Umbilical cord (tissue), 2 donors: ENCODE measurements around the gene TMEM50B. TPM values are rescaled to one million over a fixed set of nuclear protein-coding genes. Genes with fewer than 3 reads are reported as not detected.
"Not testable (repeated sequence)": the region's sequence is repeated elsewhere in the genome, so short reads cannot be mapped to it uniquely, and the experiment has no call there.

Source experiments
- DNase-seq: peaks from one replicate; pipeline ENCODE4 v3.0.0-alpha.2; 2015; ENCODE audit warnings: low spot score
- total RNA-seq: library from RNA; depleted of rRNA; stranded (reverse); fragments of >200 nt; gene quantifications from one replicate; pipeline ENCODE4 v1.2.3, GENCODE V29; 2014; ENCODE audit warnings: low replicate concordance; ENCODE audit not compliant: insufficient read depth

The TMEM50B gene
- 56.3 TPM for total RNA-seq

DNA sequence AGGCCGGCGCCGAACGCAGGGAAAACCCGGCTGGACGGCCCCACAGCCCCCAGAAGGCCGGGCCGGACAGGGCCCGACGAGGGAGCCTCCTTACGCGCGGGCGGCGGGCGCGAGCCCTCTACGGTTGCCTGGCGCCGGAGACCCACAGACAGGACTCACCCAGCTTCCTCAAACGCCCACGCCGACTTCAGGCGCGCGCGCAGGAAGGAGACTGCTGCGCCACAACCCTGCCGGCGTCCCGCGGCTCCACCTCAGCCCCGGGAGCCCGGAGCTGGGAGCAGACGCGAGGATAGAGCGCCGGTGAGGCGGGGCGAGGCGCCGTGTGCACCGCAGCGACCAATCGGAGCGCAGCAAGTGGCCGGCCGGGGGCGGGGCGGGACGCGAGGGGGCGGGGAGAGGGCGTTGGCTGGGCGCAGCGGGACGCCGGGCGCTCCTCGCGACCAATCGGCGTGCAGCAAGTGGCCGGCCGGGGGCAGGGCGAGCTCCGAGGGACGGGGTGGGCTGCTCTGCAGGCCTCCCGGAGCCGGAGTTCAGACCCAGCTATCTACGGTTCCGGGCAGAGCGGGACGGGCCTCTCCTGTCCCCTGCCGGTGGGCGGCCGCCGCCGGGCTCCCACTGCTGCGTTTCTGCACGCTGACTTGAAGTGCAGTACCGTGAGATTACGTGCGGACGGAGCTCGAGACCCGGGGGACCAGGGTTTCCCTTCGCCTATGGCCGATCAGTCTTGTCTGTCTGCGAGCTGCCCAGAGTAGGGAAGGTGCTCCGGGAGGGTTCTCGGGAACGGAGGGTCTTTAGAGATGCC lies at the start of gene TMEM50B:
TSS of gene TMEM50B (minus strand) at position 296 of the 802 bp plus-strand sequence. CDS start 11,089 bp downstream, outside the sequence.
- peak; percentile 97 for DNase-seq

DNA sequence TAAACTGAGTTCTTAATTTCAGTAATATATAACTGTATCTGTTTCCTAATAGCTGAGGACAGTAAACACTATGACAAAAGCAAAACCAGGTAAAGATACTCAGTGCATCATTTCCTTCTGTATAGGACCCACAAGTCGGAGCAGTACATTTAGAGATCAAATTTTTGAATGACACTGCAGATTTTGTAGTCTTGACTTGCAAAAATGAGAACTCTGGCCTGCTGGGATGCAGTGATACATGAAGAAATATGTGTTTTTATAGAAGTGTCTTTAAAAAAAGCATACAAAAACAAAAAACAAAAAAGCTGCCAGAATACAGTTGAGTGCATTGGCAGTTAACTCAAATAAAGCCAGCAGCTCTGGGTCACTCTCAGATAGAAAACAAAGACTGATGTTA lies 43.2 kb upstream of the TMEM50B start:
- no peak for DNase-seq

DNA sequence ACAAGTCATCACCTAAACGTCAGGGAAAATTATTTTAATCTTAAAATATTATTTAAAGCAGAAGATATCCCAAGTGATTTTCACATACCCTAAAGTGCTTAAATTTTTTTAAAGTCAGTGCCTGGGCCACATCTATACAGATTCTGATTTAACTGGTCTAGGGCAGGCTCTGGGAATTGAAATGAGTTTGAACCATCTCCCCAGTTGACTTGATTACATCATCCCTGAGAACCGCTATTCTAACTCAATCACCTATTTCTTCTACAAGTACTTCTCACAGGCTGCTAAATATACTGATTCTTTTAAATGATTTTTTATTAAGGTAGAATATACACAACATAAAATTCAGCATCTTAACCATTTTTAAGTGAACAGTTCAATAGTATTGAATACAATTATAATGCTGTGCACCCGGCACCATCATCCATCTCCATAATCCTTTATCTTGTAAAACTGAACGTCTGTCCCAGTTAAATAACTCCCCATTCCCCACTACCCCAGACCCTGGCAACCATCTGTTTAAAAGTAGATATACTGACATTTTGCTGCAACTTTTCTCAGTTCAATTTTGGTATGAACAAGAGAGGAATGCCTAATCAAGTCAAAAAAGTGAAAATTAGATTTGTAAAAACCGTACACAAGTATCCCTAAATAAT lies 42.7 kb upstream of the TMEM50B start:
- DNase-seq = no peak

DNA sequence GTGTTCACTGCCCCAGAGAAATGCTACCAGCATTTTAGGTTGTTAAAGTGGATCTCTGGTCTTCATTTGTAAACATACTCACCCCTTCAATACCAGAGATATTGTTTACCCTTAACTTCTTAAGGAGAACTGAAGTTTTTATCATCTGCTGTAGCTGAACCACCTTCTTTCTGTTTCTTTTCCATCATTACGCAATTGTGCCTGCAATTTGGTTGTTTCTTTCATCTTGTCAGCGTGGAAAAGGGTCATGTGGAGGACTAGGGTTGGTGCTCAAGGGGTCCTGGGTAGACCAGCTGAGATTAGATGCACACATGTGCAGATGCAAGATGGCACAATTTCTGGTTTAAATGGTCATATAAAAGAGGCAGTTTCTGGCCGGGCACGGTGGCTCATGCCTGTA lies 39.1 kb upstream of the TMEM50B start:
- no peak for DNase-seq

DNA sequence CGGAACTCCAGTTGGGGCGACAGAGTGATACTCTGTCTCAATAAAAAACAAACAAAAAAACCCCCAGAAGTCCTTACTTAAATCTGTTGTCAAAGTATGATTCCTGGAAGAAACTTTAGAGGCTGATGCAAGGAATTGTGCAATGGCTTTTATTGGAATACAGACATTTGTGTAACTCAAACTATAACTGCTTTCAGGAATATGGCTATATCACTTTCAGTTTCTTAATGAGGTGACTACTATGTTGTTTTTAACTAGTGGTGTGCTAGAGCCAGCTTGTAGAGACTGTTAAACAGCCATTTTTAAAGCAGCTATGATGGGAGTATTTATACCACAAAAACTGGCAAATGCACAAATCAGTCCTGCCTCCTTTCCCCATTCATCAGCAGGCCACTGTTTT lies 34.5 kb upstream of the TMEM50B start:
- DNase-seq = no peak

DNA sequence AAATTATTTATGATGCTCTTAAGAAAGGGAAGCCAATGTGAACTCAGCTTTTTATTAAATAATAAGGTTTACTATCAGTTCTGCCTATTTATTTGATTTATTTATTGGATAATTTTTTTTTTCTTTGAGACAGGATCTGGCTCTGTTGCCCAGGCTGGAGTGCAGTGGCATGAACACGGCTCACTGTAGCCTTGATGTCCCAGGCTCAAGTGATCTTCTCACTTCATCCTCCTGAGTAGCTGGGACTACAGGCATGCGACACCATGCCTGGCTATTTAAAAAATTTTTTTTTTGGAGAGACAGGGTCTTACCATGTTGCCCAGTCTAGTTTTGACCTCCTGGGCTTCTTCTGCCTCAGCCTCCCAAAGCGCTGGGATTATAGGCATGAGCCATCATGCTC lies 32.7 kb upstream of the TMEM50B start:
- no peak for DNase-seq

DNA sequence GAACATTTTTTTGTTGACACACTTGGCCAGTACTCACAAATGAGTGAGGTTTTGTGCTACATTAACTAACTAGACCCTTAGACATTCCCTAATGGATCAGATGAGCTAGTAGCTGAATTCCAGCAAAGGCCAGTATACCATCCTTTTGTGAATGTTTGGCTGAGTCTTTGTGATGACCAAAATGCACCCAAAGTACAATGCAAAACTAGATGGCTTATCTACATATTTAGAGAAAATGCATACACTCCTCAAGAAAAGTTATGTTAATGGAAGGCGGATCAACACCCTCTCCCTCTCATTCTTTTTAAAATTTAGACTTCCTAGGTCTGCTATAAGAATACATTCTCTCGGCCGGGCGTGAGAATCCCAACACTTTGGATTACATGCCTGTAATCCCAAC lies 31.9 kb upstream of the TMEM50B start:
- DNase-seq = no peak

DNA sequence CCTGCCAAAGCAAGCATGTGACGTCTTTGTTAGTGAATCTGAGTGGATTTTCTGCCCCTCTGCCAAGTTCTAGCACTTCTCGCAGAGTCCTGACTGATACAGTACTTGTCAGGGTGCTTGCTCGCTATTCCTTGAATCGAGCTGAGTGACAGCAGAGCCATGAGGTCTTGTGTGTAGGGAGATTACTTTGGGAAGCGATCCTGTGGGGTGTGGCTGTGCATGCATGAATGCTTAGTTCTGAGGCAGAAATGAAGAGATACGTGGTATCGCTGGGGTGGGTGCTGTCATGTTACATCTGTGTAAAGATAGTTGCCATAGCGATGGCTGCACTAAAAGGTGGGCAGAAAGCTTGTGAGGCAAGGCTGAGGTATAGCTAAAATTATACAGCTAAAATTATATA lies 31.1 kb upstream of the TMEM50B start:
- no peak for DNase-seq

DNA sequence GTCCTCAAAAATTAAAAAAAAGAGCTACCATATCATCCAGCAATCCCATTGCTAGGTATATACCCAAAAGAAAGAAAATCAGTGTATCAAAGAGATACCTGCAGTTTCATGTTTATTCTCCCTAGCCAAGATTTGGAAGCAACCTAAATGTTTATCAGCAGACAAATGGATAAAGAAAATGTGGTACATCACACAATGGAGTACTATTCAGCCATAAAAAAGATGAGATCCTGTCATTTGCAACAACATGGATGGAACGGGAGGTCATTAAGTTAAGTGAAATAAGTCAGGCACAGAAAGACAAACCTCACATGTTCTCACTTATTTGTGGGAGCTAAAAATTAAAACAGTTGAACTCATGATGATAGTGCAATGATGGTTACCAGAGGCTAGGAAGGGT lies 27.2 kb upstream of the TMEM50B start:
- not testable (repeated sequence) for DNase-seq

DNA sequence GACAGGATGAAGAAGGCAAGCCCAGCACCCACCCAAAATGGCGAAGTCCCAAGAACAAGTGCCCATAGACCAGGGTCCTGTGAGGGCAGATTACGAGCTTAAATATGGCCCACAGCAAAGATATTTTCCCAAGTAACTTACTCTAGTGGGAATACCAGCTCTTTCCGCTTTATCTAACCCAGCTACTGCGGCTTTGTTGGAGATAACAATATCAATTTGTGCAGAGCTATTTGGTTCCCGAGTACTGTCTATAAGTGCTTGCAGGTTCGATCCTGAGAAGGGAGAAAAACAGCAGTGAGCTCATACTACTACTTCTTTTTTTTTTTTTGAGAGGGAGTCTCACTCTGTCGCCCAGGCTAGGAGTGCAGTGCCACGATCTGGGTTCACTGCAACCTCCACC lies 26.1 kb upstream of the TMEM50B start:
- DNase-seq = no peak

DNA sequence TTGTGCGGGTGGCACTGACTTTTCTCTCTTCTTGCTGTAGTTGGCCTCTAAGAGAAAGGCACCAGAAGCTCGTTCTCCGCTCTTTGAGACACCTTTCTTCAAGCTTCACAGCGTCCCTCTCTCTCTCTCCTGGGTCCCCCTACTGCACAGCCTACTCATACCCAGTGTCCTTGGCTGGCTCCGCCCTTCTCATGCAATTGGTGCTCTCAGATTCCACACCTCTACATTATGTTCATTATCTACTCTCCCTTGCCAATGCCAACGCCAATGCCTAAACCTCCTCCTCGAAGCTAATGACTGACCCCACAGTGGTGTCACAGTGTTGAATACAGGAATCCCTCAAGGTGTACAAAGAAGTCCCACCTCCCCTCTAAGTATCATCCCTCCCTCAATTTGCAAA lies 16.6 kb upstream of the TMEM50B start:
- no peak for DNase-seq

DNA sequence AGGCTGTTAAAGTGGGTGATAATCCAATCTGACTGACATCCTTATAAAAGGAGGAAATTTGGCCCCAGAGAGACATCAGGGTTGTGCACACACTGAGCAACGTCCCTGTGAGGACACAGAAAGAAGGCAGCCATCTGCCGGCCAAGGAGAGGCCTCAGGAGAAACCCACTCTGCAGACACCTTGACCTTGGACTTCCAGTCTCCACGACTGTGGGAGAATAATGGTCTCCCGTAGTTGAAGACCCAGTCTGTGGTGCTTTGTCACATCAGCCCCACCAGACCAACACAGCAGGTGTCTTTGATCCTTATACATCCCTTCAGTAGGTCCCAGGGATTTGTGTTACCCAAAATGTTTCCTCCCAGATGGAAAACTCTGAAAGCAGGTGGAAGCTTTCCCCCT lies 16.0 kb upstream of the TMEM50B start:
- no peak for DNase-seq

DNA sequence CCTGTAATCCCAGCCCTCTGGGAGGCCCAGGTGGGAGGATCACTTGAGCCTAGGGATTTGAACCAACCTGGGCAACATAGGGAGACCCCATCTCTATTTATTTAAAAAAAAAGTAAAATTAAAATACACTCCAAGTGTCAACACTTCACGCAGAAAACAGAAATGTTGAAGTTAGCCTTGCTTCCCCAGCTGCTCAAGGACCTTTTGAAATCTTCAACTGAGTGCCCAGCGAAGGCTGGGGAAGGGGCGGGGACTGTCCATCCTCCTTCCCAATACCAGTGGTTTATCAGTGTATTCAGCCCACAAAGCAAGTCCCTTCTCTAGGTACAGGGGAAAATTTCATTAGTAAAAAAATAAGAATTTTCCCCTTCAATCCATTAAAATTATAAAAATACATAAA lies 14.0 kb upstream of the TMEM50B start:
- no peak for DNase-seq

DNA sequence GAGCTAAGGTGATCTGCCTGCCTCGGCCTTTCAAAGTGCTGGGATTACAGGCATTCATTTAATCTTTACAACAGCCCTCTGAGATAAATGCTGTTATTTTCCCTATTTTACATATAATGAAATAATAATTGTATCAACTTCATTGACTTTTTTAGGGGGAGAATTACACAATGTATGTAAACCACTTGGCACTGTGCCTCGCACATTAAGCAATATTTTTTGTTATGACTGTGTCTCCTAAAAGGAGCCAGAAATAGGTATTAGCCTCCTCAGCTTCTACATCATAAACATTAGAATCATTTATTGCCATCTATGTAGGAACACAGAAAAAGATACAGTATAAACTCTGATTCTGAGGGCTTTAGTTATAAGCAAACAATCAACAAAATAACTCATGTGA lies 12.8 kb upstream of the TMEM50B start:
- peak; percentile 19 for DNase-seq

DNA sequence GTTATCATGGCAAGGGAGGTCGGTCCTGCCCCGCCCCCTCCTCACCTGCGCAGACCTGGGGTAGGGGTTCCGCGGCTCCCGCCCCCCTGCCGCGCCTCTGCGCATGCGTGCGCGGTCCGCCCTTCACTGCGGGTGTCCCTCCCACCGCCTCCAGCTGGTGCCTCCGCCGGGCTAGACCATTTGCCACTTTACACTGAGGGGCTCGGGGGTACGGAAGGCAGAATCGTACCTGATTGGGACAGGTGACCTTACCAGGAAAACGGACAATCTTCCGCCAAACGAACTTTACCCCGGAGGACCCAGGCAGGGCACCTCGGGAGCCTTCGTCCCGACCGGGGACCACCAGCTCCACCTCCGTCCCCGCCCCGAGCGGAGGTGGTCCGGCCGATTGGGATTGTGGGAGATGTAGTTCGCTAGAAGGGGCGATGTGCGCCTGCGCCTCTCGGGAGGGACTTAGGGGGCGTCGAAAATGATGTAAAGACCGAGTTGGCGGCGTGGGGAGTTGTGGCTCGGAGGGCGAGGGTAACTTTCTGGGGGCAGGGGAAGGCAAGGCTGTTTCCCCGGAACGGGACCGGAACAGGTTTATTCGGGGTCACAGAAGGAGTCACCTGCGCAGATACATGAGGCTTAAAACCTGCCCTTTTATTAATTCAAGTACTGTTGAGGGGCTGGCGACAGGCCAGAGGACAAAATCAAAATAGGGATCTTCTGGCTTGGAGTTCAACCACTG lies 11.8 kb upstream of the TMEM50B start, which contains the start of gene DNAJC28:
TSS of gene DNAJC28 (minus strand) at position 344 of the 730 bp plus-strand sequence. CDS start 2,323 bp downstream, outside the sequence.
- DNase-seq = peak; percentile 98

DNA sequence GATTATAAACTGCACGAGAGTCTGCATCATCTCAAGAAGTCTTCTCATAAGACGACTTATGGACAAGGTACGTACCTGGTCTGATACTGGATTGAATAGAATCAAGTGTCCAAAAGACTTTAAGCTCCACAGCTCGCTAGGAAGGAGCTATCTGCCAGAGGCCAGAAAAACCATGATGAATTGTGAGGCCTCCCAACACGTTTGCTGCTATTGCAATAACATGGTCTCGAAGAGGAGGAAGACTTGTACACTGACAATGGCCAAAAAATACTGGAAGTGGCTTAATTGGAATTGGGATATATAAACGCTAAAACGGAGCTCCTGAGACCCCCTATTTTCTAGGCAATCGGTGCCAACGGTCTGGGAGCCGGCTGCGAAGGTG lies 11.2 kb upstream of the TMEM50B start:
- no peak for DNase-seq

DNA sequence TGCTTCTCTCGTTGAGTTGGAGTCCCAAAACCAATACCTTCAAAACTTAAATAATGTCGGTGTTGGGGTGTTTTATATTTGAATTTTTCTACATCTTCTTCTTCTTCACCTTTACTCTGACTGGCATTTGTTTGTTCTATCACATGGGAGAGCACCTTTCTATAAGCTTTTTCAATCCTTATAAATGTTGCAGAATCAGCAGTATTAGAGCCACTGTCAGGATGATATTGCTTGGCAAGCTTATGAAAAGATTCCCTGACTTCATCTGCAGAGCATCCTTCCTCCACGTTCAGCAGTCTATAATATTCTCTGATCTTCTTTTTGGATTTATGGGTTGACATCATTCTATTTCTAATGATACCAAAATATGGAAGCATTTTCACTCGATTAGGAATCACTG lies 9.2 kb upstream of the TMEM50B start:
- DNase-seq = no peak

DNA sequence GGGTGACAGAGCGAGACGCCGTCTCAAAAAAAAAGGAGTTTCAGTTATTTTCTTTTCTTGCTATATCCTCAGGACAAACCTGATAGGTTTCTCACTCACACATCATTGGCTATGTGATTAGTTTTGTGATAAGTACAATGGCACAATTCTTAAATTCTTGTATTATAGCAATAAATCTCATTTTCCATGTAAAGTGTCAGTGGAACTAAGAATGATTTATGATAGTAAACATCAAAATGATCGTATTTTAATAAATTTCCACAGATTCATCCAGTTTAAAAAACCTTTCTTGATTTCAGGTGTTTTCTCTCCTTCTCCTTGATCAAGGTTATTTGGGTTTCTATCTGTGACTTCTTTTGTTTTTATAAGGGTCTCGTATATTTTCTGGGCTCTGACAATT lies 8.2 kb upstream of the TMEM50B start:
- no peak for DNase-seq

DNA sequence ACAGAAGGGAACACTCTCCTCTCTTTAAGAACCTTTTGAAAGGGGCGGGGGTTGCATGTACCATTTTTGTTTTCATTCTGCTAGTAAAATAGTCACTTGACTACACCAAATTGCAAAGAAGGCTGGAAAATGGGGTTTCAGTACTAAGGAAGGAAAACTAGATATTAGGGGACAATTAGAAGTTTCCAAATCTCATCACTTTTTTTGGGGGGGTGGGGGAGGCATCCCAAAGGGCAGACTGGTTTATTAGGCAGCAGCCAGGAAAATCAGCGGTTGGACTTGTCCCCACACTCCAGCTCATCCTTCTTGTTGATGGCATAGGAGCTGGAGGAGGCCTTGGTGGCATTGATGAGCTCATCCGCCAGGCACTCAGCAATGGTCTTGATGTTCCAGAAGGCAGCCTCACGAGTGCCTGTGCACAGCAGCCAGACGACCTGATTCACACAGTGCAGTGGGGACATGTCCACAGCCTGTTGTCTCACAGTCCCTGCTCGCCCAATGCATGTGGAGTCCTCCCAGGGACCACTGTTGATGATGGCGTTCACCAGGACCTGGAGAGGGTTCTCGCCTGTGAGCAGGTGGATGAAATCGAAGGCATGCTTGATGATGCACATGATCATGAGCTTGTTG lies 1.7 kb upstream of the TMEM50B start:
- DNase-seq = no peak

DNA sequence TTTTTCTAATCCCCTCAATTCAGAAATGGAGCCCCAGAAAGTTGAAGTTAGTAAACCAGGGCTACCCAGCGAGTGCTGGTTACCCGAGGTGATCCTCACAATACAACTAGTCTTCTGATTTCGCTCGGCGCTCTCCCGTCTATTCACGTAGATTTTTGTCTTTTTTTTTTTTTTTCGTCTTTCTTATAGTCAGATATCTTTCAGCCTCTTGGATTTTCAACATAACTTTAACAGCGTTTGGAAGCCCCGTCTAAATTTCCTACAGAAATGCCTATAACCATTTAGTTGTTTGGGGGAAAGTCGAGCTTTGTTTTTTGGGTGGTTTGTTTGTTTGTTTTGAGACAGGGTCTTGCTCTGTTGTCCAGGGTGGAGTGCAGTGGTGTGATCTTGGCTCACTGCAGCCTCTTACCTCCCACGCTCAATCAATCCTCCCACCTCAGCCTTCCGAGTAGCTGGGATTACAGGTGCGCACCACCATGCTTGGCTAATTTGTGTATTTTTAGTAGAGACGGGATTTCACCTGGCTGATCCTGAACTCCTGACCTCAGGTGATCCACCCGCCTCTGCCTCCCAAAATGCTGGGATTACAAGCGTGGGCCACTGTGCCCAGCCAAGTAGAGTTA lies 818 bp upstream of the TMEM50B start:
- DNase-seq = no peak

DNA sequence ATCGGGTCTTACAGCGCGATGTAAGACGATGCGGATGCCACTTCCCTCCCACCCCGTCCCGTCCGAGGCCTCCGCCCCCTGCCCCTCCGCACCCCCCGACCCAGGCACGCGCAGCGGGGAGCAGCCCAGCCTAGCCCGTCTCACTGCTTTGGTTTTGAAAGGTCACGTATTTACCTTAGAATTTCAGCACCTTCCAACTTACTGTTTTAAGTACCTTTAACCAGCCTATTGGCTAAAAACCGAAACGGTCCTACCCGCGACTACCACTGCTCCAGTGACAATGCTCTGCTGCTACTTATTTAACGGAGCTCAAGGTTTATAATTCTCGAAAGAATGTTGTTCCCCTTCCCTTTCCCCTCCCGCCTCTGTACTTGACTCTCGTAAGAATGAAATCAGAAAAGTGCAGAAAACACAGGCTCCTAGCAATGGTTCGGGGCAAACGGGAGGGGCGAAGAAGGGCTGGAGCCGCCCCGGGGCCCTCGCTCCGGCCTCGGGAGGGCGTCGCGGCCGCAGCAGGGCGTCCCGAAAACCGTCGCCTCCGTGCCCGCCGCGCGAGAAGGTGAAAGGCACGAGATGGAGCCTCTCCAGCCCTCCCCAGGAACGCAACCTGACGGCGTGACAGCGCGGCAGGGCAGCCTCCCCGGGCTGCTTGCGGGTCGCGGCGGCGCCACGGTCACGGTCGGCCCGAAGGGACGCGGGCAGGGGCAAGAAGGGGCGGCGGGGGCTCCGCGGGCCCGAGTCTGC lies 667 bp downstream of the TMEM50B start:
- DNase-seq = peak; percentile 47
